ENCODE results near the gene LAMA5. TPM values are rescaled to one million over a fixed set of nuclear protein-coding genes. Genes with fewer than 3 reads are reported as not detected.

The LAMA5 gene
- total RNA-seq, 4 donors from 2014 or later, result 13.0 to 35.8 (median 22.7) TPM

DNA sequence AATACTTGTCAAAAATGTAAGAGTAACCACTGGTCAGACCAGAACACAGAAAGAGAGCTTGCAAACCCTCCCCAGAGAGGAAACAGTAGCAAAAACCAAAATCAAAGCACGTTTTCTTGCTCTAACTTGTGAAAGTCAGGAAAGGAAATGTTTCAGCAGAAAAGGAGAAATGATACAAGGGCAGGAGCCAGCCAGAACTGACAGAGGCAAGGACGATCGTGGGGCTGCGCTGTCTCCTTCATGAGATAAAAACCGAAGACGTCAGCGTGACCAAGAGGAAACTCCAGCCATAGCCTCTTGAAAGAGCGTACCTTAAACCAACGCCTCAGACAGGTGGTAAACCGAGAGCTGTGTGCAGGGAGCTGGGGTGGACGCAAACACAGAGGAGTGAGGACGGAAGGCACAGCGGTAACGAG, 27.5 kb downstream of the LAMA5 start:
- intact Hi-C loops (cut with DNase I; ENCODE audit: low total_unique reads) (no loop called here), in situ Hi-C loops (cut with MboI; ENCODE audit: low sequenced_read_pairs in 4 of 4) (no loop called here)
- Histone ChIP-seq H3K27ac (no peak overlapping the region), H3K27me3 (no peaks in the 10 kb centered on the region), H3K9me3 (no peaks in the 10 kb centered on the region), H3K4me1 (no peaks in the 10 kb centered on the region), H3K4me3 (no peak overlapping the region), H3K36me3 (peaks cover 0 to 14% of the 10 kb centered on the region in 2 donors)
- TF ChIP-seq POLR2A (IDR thresholded peaks at IDR 0.05), result no peak
- TF ChIP-seq, protein P1, sequence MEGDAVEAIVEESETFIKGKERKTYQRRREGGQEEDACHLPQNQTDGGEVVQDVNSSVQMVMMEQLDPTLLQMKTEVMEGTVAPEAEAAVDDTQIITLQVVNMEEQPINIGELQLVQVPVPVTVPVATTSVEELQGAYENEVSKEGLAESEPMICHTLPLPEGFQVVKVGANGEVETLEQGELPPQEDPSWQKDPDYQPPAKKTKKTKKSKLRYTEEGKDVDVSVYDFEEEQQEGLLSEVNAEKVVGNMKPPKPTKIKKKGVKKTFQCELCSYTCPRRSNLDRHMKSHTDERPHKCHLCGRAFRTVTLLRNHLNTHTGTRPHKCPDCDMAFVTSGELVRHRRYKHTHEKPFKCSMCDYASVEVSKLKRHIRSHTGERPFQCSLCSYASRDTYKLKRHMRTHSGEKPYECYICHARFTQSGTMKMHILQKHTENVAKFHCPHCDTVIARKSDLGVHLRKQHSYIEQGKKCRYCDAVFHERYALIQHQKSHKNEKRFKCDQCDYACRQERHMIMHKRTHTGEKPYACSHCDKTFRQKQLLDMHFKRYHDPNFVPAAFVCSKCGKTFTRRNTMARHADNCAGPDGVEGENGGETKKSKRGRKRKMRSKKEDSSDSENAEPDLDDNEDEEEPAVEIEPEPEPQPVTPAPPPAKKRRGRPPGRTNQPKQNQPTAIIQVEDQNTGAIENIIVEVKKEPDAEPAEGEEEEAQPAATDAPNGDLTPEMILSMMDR (IDR thresholded peaks at IDR 0.05 in 4 of 5, conservative IDR thresholded peaks at IDR 0.05 in 1 of 5), result no peak
- no peak for ATAC-seq
- no peak for DNase-seq

DNA sequence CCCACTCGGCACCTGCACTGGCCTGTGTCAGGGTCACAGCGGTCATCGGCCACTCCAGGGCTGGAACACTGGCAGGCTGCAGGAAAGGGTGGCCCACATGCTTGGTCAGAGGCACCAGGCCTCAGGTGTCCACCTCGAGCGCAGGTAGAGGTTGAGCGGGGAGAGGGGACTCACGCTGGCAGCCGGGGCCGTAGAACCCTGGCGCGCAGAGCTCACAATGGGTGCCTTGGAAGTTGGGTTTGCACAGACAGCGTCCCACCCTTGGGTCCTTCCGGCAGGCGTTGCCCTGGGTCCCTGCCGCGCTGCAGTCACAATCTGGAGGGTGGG, 28.9 kb downstream of the LAMA5 start:
- H3K4me1 ChIP-seq, result no peaks in the 10 kb centered on the region
- TF ChIP-seq, protein P1 (IDR thresholded peaks at IDR 0.05 in 4 of 5, conservative IDR thresholded peaks at IDR 0.05 in 1 of 5), result no peak
- TF ChIP-seq POLR2A (IDR thresholded peaks at IDR 0.05), result no peak
- peaks cover 0 to 14% of the 10 kb centered on the region in 2 donors for H3K36me3 ChIP-seq
- DNase-seq, result no peak
- no peak overlapping the region for H3K27ac ChIP-seq
- no peak overlapping the region for H3K4me3 ChIP-seq
- no peaks in the 10 kb centered on the region for H3K27me3 ChIP-seq
- intact Hi-C loops (cut with DNase I; ENCODE audit: low total_unique reads), result no loop called here
- in situ Hi-C loops (cut with MboI; ENCODE audit: low sequenced_read_pairs in 4 of 4), result no loop called here
- no peaks in the 10 kb centered on the region for H3K9me3 ChIP-seq
- ATAC-seq, result no peak

DNA sequence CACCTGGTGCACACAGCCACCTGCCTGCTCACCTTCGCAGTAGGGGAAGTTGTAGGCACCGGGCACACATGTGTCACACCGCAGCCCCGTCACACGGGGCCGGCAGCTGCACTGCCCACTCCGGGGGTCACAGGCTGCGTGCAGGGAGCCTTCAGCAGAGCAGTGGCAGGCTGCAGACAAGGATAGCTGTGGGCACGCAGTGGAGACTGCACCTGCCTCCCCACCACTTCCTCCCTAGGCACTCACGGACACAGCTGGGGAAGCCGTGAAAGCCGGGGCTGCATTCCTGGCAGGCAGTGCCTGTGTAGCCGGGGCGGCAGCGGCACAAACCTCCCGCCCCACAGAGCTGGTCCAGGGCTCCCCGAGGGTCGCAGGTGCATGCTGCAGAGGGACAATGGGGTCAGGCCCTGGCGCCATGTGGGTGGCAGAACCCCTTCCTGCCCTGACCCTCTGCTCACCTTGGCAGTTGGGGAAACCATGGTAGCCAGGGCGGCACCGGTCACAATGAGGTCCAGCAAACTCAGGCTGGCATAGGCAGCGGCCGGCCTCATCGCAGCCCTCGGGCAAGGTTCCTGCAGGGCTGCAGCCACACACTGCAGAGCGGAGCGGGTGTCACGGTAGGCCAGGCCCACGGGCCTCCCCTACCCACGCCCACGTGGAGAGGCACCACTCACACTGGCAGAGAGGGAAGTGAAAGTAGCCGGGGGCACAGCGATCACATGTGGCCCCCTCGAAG, 29.4 kb downstream of the LAMA5 start:
- intact Hi-C loops (cut with DNase I; ENCODE audit: low total_unique reads) (no loop called here), in situ Hi-C loops (cut with MboI; ENCODE audit: low sequenced_read_pairs in 4 of 4) (no loop called here)
- Histone ChIP-seq H3K4me1 (no peaks in the 10 kb centered on the region), H3K4me3 (no peak overlapping the region), H3K9me3 (no peaks in the 10 kb centered on the region), H3K27ac (no peak overlapping the region), H3K36me3 (peaks cover 0 to 14% of the 10 kb centered on the region in 2 donors), H3K27me3 (no peaks in the 10 kb centered on the region)
- ATAC-seq, result no peak
- DNase-seq, result no peak
- TF ChIP-seq POLR2A (IDR thresholded peaks at IDR 0.05), result no peak
- TF ChIP-seq, protein P1 (IDR thresholded peaks at IDR 0.05 in 4 of 5, conservative IDR thresholded peaks at IDR 0.05 in 1 of 5), result no peak

GRCh38 chr20:62336775-62337557, 30.1 kb downstream of the LAMA5 start:
- intact Hi-C loops (cut with DNase I; ENCODE audit: low total_unique reads), result no loop called here
- H3K4me1 ChIP-seq, result no peaks in the 10 kb centered on the region
- in situ Hi-C loops (cut with MboI; ENCODE audit: low sequenced_read_pairs in 4 of 4), result no loop called here
- TF ChIP-seq POLR2A (IDR thresholded peaks at IDR 0.05), result no peak
- TF ChIP-seq, protein P1 (IDR thresholded peaks at IDR 0.05 in 4 of 5, conservative IDR thresholded peaks at IDR 0.05 in 1 of 5), result no peak
- no peak overlapping the region for H3K27ac ChIP-seq
- H3K27me3 ChIP-seq, result no peaks in the 10 kb centered on the region
- ATAC-seq (no peak), DNase-seq (no peak)
- no peak overlapping the region for H3K4me3 ChIP-seq
- H3K36me3 ChIP-seq, result peaks cover 0 to 14% of the 10 kb centered on the region in 2 donors
- no peaks in the 10 kb centered on the region for H3K9me3 ChIP-seq

Measured in gastrocnemius medialis (tissue), 4 donors.